Fibroblast of skin of right quadriceps (primary cell): ENCODE data around the gene SHC3.

Experiments
- DNase-seq: peaks from one replicate; pipeline ENCODE4 v3.0.0-alpha.2; 2013

Gene SHC3

GRCh38 chr9:89015336-89015735, 163.3 kb downstream of the SHC3 start:
- DNase-seq: no peak

DNA sequence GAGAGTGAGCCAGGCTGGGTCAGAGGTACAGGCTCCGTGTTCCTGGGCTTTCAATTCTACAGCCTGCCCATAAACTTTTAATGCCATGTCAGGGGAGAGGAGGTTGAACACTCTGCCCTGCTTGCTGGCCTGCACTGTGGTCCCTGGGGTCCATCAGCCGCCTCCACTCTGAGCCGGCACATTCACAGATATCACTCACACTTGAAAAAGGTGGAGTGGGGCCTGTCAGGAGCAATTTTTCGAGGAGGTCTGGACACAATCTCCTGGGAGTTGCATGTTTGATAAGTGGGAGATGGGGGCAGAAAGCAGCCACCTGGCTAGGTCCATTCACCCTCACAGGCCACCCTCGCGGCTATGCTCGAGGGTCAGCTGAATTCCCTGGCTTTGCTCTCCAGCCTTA, 164.5 kb downstream of the SHC3 start:
- no peak for DNase-seq

DNA sequence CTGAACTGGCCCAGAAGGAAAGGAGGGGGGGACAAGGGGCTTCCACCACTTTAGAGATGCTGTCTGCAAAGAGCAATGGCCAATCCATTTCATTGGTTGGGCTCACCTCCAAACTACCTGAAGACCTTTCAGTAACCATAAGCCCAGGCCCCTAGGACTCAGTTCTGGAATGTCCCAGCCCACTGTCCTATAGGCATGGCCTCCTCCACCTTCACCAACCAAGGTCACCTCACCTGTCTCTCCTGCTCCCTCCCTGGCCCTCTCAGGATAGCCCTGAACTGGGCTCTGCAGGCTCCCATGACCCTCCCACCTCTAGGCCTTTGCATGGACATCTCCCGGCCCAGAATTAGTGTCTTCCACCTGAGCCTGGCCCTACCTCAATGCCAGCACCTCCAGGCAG, 165.0 kb downstream of the SHC3 start:
- no peak for DNase-seq

DNA sequence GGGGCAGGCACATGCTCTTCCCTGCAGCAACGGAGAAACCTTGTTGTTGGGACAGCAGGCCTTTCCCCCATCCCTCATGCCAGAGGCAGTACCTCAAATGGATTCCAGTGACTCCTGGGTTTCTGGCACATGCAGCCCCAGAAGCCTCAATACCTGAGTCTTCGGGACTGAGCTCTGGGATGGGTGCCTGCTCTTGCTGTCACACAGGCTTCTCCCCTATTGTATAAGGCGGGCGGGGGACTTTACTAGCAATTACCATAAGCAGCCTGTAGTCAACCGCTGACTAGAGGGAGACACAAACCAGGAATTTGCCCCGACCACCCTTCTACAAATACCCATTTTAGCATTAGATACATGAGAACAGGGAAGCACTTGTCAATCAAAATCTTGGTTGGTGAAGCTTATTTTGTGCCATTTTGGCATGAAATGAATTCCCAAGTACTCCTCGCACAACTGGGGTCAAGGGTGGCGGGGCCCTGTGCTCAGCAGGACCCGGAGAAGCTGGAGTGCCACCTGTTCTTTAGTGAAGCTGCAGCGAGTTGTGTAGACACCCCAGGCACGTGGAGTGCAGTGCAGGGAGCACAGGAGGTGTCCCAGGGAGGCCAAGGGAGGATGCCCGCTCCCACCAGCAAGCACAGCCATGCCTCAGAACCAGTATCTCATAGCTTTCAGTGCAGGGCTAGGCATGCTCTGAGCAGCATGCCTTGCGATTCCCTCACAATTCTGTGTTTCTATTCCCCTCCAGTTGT, 166.2 kb downstream of the SHC3 start:
- DNase-seq: no peak

GRCh38 chr9:89011683-89012082, 166.9 kb downstream of the SHC3 start:
- no peak for DNase-seq

- no peak for DNase-seq
Observed at GRCh38 chr9:89010526-89011111, 168.0 kb downstream of the SHC3 start.

DNA sequence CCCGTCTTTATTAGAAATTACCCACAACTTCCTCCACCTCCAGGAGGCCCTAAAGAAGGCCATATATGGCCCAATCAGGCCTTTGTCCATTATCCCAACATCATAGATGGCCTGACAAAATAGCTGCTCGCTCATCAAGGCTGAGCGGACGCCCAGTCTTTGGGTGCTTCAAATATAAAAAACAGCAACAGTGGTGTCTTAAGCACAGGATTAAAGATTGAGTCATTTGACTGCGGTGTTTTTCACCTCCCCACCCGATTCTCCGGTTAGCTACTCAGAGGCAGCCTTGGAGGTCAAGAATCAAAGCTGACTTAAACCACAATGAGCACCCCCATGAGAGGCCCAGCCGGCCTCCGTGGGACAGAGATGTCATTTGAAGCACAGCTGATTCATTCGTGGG, 168.6 kb downstream of the SHC3 start:
- DNase-seq: no peak

DNA sequence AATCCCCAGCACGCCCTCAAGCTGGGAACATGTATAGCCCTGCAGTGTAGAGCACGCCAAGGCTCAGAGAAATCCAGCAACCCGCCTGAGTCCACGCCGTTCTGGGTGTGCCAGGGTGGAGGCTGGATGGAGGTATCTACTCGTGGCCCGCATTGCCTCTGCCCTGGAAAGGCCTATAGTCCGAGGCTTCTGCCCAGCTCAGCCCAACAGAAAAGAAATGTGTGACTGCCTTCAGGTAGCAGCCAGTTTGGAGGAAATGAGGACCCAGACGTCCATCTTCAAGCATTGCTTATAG, 169.1 kb downstream of the SHC3 start:
- no peak for DNase-seq

- no peak for DNase-seq
Observed at GRCh38 chr9:89008744-89009545, 169.7 kb downstream of the SHC3 start.

GRCh38 chr9:89008055-89008743, 170.4 kb downstream of the SHC3 start:
- no peak for DNase-seq

DNA sequence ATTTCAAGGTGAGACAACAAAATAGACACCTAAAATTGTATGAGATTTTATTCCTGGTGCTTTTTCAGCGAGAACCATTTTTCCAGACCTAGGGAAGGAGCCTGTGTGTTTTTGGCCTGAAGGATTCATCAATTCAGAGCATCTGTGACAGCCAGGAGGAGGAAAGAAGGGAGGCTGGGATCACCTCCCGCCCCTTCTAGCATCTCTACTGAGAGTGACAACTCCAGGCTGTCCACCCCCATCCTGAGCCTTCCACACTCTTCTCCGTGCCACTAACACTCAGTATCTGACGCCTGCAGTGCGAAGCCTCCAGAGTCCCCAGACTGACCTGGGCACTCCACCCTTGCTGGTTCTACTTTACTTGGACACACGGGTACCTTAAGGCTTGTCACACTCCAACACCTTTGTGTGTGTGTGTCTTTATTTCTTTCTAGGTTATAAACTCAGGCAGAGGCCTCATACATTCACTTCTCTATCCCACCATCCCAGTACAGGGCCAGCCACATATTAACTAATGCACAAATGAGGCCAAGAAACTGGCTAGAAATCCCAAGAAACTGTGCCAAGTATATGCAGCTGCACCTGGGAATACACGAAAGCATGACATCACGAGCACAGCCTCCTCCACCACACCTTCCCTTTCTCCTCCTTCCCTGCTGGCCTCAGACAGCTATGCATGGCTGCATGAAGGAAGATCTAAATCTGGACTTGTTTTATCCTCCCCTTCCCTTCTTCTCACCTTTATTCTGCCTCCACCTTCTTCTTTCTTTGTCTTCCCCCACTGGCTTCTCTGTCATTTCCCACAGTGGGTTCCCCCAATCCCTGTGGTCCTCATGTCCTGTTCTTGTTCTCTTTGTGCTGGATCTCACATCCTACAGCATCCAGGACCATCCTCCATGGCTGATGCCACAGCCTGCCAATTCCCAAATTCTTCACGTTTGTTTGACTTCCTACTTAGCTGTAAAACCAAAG, 171.3 kb downstream of the SHC3 start:
- no peak for DNase-seq

GRCh38 chr9:89006267-89006666, 172.4 kb downstream of the SHC3 start:
- no peak for DNase-seq

DNA sequence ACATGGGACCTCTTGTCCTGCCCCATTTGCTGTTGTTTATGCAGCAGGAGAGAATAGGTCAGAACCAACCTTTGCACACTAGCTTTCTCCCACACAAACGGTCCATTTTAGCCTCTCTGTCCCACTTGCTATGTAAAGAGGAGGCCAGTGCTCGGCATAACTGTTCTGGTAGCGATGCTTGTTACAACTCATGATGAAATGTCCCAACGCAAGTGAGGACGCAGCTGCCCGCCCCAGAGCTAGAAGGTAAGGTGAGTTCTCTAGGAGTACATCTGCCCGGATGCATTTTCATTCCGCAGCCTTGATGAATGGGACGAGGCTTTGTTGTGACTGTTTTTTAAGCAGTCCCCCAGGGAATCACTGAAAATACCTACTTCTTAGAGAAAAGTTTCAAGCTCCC, 173.3 kb downstream of the SHC3 start:
- no peak for DNase-seq

DNA sequence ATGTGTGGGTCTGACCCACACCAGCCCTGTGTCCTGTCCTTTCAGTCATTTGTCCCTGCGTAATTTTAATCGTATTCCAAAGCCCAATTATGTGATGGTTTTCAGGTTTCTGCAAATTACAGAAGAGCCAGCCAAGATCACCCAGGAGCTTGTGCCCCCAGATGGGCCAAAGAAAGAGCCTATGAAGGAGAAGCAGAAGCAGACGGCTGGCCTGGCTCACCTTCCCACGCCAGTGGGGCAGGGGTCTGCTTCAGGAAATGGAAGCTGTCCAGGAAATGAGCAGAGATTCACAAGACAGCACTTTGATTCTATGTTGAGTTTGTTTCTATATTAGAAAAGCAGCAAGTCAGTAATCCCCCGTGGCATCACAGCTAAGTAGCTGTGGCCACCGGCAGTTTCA, 175.6 kb downstream of the SHC3 start:
- no peak for DNase-seq

DNA sequence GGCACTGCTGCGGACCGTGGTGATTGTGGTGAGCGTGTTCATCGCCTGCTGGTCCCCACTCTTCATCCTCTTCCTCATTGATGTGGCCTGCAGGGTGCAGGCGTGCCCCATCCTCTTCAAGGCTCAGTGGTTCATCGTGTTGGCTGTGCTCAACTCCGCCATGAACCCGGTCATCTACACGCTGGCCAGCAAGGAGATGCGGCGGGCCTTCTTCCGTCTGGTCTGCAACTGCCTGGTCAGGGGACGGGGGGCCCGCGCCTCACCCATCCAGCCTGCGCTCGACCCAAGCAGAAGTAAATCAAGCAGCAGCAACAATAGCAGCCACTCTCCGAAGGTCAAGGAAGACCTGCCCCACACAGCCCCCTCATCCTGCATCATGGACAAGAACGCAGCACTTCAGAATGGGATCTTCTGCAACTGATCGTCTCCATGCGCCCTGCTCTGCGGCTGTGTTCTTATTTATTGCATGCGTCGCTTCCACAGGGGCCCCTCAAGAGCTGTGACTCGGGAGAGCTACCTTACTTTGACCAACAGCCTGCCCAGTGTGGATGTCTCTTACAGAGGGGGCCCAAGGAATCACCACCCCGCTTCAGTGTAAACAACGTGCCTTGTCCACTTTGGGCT, 176.6 kb downstream of the SHC3 start:
- no peak for DNase-seq

DNA sequence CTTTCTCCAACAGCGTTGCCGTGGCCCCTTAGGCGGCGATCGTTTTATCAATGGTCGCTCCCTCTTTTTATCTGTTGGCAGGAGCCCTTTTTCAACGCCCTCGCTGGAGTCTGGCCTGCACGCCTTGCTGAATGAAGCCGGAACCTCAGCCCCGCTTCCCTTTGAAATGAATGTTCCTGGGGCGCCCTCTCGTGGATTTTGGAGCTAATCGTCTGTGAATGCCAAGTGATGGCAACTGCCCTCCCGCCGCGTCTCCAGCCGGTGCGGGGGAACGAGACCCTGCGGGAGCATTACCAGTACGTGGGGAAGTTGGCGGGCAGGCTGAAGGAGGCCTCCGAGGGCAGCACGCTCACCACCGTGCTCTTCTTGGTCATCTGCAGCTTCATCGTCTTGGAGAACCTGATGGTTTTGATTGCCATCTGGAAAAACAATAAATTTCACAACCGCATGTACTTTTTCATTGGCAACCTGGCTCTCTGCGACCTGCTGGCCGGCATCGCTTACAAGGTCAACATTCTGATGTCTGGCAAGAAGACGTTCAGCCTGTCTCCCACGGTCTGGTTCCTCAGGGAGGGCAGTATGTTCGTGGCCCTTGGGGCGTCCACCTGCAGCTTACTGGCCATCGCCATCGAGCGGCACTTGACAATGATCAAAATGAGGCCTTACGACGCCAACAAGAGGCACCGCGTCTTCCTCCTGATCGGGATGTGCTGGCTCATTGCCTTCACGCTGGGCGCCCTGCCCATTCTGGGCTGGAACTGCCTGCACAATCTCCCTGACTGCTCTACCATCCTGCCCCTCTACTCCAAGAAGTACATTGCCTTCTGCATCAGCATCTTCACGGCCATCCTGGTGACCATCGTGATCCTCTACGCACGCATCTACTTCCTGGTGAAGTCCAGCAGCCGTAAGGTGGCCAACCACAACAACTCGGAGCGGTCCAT, 177.4 kb downstream of the SHC3 start:
- peak; percentile 83 for DNase-seq

GRCh38 chr9:89000371-89000781, 178.2 kb downstream of the SHC3 start:
- DNase-seq: no peak

DNA sequence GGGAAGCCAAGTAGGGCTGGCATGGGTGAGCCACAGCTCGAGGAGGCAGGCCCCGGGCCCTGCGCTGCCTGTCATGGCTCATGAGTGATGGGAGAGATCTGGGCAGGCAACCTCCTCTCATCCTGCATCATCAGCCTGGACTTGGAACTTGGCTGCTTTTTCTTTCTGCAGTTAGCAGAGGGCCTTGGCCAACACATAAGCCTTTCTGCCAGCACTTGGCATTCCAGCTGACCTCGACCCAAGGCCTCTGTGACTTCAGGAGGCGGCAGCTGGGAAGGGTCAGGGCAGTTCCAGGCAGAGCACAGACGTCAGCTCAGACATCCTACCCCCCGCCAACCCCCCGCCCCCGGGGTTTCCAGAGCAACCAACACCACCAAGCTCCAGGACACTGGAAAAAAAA, 179.7 kb downstream of the SHC3 start:
- DNase-seq: no peak

DNA sequence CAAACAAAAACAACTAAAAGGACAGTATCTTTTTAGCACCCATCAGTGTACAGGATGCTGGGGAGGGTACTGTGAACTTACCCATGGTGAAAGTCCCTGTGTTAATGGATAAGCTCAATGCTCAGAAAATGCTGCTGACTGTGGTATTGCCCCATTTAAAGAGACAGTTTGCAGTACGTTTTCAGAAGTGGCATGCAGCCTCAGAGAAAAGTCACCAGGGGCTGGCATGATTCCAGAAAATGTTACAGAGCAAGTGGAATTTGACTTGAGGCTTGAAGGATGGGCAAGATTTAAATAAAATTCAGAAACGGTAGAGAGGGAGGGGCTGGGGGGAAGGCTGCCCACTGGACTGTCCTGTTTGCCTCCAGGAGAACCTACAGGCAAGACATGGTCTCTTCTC, 180.1 kb downstream of the SHC3 start:
- no peak for DNase-seq

DNA sequence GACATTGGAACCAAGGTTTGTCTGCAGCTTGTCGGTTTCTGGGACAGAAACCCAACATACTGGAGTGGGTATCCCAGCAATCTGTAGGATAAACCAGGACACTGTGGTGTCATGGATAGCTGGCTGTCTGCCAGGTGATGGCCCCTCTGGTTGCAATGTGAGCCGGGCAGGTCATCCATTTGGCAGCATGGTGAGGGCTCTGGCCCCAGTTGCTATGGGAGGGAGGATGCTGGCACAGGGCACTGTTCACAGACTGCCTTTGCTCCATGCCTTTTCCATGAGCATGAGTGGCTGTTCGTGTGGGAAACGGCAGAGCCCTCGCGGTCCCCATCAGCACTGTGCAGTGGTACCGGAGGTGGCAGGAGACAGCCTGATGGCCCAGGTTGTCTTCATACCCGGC, 181.0 kb downstream of the SHC3 start:
- no peak for DNase-seq

DNA sequence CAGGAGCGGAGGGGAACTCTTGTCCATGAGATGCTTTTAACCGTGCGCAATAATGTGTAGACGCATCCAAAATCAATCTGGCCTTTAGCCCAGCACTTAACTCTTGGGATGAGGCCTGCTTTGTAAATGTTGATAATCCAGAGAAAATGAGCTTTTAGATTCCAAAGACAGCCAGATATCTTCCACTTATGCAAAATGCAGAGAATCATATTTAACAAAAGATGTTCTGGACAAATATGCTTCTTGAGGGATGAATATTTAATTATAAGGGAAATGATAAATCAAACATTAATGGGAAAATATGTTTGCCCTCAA, 181.7 kb downstream of the SHC3 start:
- DNase-seq: no peak
